ENCODE results near the gene NPAS3. TPM values are rescaled to one million over a fixed set of nuclear protein-coding genes. Genes with fewer than 3 reads are reported as not detected.

Gene NPAS3
- total RNA-seq, 2 donors from 2014 or later: 1.1 to 1.8 TPM

DNA sequence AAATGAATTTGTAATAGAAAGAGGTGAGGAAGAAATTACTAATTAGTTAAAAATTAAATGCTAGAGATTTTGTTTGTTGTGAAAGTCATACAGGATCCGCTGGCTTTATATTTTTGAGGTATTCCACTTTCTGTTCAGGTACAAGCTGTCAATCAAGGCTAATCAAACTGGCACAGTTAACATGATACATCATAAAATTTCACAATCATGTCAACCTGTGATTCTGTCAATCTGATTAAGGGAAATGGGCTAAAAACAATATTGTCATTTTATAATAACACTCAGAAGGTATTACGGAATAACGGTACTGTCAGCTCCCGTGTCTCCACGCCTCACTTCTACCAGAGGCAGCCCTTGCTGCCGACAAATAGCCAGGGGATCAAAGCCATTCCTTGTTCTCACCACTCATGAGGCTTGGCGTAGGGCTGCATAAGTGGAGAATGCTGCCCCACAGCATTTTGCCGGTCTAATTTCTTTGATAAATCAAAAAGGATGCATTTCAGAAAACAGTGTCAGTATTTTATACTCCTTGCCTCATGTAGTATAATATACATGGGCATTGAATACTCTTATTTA, 352.9 kb downstream of the NPAS3 start:
- no peaks in the 10 kb centered on the region for H3K4me1 ChIP-seq (replicated peaks)
- 93% methylated on average over 8 of the region's 8 CpGs for WGBS
- TF ChIP-seq POLR2A (IDR thresholded peaks at IDR 0.05): no peak
- TF ChIP-seq, protein P1, sequence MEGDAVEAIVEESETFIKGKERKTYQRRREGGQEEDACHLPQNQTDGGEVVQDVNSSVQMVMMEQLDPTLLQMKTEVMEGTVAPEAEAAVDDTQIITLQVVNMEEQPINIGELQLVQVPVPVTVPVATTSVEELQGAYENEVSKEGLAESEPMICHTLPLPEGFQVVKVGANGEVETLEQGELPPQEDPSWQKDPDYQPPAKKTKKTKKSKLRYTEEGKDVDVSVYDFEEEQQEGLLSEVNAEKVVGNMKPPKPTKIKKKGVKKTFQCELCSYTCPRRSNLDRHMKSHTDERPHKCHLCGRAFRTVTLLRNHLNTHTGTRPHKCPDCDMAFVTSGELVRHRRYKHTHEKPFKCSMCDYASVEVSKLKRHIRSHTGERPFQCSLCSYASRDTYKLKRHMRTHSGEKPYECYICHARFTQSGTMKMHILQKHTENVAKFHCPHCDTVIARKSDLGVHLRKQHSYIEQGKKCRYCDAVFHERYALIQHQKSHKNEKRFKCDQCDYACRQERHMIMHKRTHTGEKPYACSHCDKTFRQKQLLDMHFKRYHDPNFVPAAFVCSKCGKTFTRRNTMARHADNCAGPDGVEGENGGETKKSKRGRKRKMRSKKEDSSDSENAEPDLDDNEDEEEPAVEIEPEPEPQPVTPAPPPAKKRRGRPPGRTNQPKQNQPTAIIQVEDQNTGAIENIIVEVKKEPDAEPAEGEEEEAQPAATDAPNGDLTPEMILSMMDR (IDR thresholded peaks at IDR 0.05): no peak
- TF ChIP-seq POLR2AphosphoS5 (IDR thresholded peaks at IDR 0.05): no peak
- no peak overlapping the region for H3K27ac ChIP-seq
- intact Hi-C loops (cut with DNase I): no loop called here
- no peak overlapping the region for H3K4me3 ChIP-seq
- H3K36me3 ChIP-seq: no peaks in the 10 kb centered on the region
- DNase-seq (ENCODE audit: low spot score): no peak
- no peaks in the 10 kb centered on the region for H3K27me3 ChIP-seq (replicated peaks; ENCODE audit: insufficient read depth)
- H3K9me3 ChIP-seq: no peaks in the 10 kb centered on the region

DNA sequence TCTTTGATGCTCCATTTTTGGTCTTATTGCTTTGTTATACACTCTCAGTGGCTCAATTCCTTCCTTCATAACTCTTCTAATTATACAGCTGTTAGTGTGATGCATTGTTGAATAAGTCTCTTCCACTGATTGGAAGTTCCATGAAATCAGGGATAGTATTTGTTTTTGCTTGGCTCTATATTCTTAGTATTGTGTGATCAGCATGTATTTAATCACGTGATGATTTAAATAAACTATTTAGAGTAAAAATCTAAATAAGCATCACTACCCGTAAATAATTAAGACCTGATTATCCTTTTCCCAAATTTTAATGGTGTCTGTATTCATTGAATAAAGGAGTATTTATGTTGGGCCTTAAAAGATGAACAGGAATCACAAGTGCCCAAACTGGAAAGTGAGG, 355.7 kb downstream of the NPAS3 start:
- 94% methylated on average over 2 of the region's 2 CpGs for WGBS
- TF ChIP-seq POLR2A (IDR thresholded peaks at IDR 0.05) (no peak), POLR2AphosphoS5 (IDR thresholded peaks at IDR 0.05) (no peak)
- TF ChIP-seq, protein P1 (IDR thresholded peaks at IDR 0.05): no peak
- no peak for DNase-seq (ENCODE audit: low spot score)
- Histone ChIP-seq H3K27me3 (replicated peaks; ENCODE audit: insufficient read depth) (no peaks in the 10 kb centered on the region), H3K9me3 (no peaks in the 10 kb centered on the region), H3K36me3 (no peaks in the 10 kb centered on the region), H3K27ac (no peak overlapping the region), H3K4me1 (replicated peaks) (no peaks in the 10 kb centered on the region), H3K4me3 (no peak overlapping the region)
- intact Hi-C loops (cut with DNase I): no loop called here

DNA sequence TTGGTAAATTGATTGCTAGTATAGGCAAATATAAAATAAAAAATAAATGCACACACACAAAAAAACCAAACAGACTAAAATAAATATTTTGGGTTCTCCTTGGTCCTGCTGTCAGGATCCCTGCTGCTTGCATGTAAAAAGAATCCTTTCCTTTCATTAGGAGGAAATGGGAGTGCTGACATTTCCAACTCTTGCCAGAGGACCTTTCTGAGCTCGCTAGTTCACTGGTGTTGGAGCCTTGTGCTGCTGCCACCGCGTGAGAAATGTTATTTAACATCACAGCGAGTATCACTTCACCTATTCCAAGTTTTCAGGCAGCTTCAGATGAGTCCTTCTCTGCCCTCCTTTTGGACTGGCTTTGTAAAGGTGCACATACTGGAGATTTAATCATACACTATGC, 358.9 kb downstream of the NPAS3 start:
- TF ChIP-seq, protein P1 (IDR thresholded peaks at IDR 0.05): no peak
- TF ChIP-seq POLR2AphosphoS5 (IDR thresholded peaks at IDR 0.05) (no peak), POLR2A (IDR thresholded peaks at IDR 0.05) (no peak)
- Histone ChIP-seq H3K27ac (no peak overlapping the region), H3K36me3 (no peaks in the 10 kb centered on the region), H3K9me3 (no peaks in the 10 kb centered on the region), H3K4me1 (replicated peaks) (no peaks in the 10 kb centered on the region), H3K27me3 (replicated peaks; ENCODE audit: insufficient read depth) (no peaks in the 10 kb centered on the region), H3K4me3 (no peak overlapping the region)
- intact Hi-C loops (cut with DNase I): no loop called here
- no peak for DNase-seq (ENCODE audit: low spot score)
- 50% methylated on average over 4 of the region's 4 CpGs for WGBS

DNA sequence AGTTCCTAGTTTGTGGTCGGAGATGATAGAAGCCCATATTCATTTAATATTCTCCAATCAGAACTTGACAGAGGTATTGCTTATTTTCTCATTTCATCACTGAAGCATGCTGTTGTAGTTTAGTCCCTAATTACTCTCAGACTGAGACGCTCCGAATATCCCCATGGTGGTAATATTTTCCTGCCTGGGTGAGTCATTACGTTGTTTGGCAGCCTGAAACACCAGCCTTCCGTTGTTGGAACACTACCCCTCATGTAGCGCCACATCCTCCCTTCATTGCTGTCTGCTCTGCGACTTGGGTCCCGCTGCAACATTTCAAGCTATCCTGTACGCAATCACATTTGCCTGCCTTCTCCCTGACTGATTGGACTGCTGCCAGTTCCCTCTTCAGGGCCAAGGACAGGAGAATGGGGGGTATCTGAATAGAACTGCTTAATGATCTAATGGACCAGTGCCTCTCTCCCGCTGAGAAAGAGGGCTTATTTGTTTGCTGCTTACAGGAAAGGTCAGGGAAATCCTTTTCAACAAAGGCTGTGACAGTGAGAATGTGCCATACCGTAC, 369.1 kb downstream of the NPAS3 start:
- H3K9me3 ChIP-seq: no peaks in the 10 kb centered on the region
- no peaks in the 10 kb centered on the region for H3K36me3 ChIP-seq
- TF ChIP-seq, protein P1 (IDR thresholded peaks at IDR 0.05): no peak
- no peak for TF ChIP-seq POLR2A (IDR thresholded peaks at IDR 0.05)
- TF ChIP-seq POLR2AphosphoS5 (IDR thresholded peaks at IDR 0.05): no peak
- no peak for DNase-seq (ENCODE audit: low spot score)
- H3K27me3 ChIP-seq (replicated peaks; ENCODE audit: insufficient read depth): no peaks in the 10 kb centered on the region
- H3K4me3 ChIP-seq: no peak overlapping the region
- no peak overlapping the region for H3K27ac ChIP-seq
- WGBS: 70% methylated on average over 11 of the region's 11 CpGs
- no peaks in the 10 kb centered on the region for H3K4me1 ChIP-seq (replicated peaks)
- intact Hi-C loops (cut with DNase I): no loop called here

DNA sequence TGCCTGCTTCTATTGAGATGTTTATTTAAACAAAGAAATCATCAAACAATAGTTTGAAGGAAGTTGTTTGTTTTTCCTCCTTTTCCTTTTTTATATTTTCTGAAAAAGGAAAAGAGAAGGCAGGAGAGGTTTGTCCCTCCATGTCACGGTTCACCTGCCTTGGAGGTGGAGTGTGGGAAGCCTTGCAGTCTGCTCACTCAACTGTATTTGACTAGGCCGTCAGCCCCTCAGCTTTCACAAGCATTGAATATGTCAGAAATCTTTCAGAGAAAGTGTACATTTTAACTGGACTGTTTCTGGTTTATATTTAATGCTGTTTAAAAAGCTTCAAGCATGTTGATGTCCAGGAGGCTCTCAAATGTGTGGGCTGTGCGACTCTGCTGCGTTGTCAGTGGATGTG, 370.4 kb downstream of the NPAS3 start:
- H3K27ac ChIP-seq: no peak overlapping the region
- 88% methylated on average over 4 of the region's 4 CpGs for WGBS
- intact Hi-C loops (cut with DNase I): no loop called here

More for the DNA sequence above, 370.4 kb downstream of the NPAS3 start:
- H3K9me3 ChIP-seq: no peaks in the 10 kb centered on the region
- no peak for DNase-seq (ENCODE audit: low spot score)
- no peaks in the 10 kb centered on the region for H3K36me3 ChIP-seq
- TF ChIP-seq, protein P1 (IDR thresholded peaks at IDR 0.05): no peak
- TF ChIP-seq POLR2A (IDR thresholded peaks at IDR 0.05) (no peak), POLR2AphosphoS5 (IDR thresholded peaks at IDR 0.05) (no peak)
- no peaks in the 10 kb centered on the region for H3K27me3 ChIP-seq (replicated peaks; ENCODE audit: insufficient read depth)
- no peak overlapping the region for H3K4me3 ChIP-seq
- H3K4me1 ChIP-seq (replicated peaks): no peaks in the 10 kb centered on the region
